Effector CD8-positive, alpha-beta T cell (primary cell): ENCODE measurements around the gene USP31.

Source experiments
- DNase-seq: peaks from one replicate; lab custom pipeline; 2025; lab: John Stamatoyannopoulos, UW
- total RNA-seq, 4 experiments: gene quantifications; one replicate each; lab custom pipeline; 2026; lab: John Stamatoyannopoulos, UW

Gene USP31
- 18.6 to 31.4 (median 25.2) reads per million in 4 experiments for total RNA-seq

- peak; percentile 79 for DNase-seq
Observed at GRCh38 chr16:23149267-23149992, at the start of gene USP31. USP31 (minus strand) TSS chr16:23149452; CDS start chr16:23149270, 182 bp downstream.

GRCh38 chr16:23196539-23196938 is 47.3 kb upstream of the USP31 start:
- DNase-seq, result no peak

- no peak for DNase-seq
Observed at GRCh38 chr16:23195366-23195978, 46.2 kb upstream of the USP31 start.

GRCh38 chr16:23194497-23195221 is 45.4 kb upstream of the USP31 start:
- DNase-seq, result no peak

- no peak for DNase-seq
Observed at GRCh38 chr16:23188911-23189310, 39.7 kb upstream of the USP31 start.

GRCh38 chr16:23187341-23187740 is 38.1 kb upstream of the USP31 start:
- DNase-seq, result no peak

GRCh38 chr16:23186171-23186570 is 36.9 kb upstream of the USP31 start:
- DNase-seq, result no peak

GRCh38 chr16:23185656-23186055 is 36.4 kb upstream of the USP31 start:
- no peak for DNase-seq

- no peak for DNase-seq
Observed at GRCh38 chr16:23183543-23183862, 34.3 kb upstream of the USP31 start.

GRCh38 chr16:23182679-23183542 is 33.7 kb upstream of the USP31 start, which contains the start of gene SCNN1G:
SCNN1G (plus strand) TSS chr16:23182745; CDS start chr16:23186272, 3,527 bp downstream.
- no peak for DNase-seq

GRCh38 chr16:23182206-23182678 is 33.0 kb upstream of the USP31 start:
- peak; percentile 48 for DNase-seq

- DNase-seq, result no peak
Observed at GRCh38 chr16:23181506-23181905, 32.3 kb upstream of the USP31 start.

GRCh38 chr16:23175651-23176050 is 26.4 kb upstream of the USP31 start:
- DNase-seq, result no peak

GRCh38 chr16:23174622-23175021 is 25.4 kb upstream of the USP31 start:
- no peak for DNase-seq

- no peak for DNase-seq
Observed at GRCh38 chr16:23172994-23173393, 23.7 kb upstream of the USP31 start.

GRCh38 chr16:23172583-23172982 is 23.3 kb upstream of the USP31 start:
- no peak for DNase-seq

GRCh38 chr16:23164736-23165135 is 15.5 kb upstream of the USP31 start:
- DNase-seq, result no peak

- DNase-seq, result no peak
Observed at GRCh38 chr16:23163921-23164320, 14.7 kb upstream of the USP31 start.

- no peak for DNase-seq
Observed at GRCh38 chr16:23160574-23160973, 11.3 kb upstream of the USP31 start.

- no peak for DNase-seq
Observed at GRCh38 chr16:23160082-23160481, 10.8 kb upstream of the USP31 start.

- DNase-seq, result no peak
Observed at GRCh38 chr16:23158114-23158513, 8.9 kb upstream of the USP31 start.

GRCh38 chr16:23156946-23157460 is 7.8 kb upstream of the USP31 start:
- no peak for DNase-seq
